ENCODE results near the gene FUS.
"Not testable (repeated sequence)": the region's sequence is repeated elsewhere in the genome, so short reads cannot be mapped to it uniquely, and the experiment has no call there.

The FUS gene

GRCh38 chr16:31192856-31193642 lies 13.1 kb downstream of the FUS start:
- in situ Hi-C loops (cut with HindIII; ENCODE audit: low sequenced_read_pairs), result loop anchor here (25.0 kb wide), 1 partner anchor 269 kb away; the partner anchor contains the start of genes ARMC5 and TGFB1I1
- DNase-seq (ENCODE audit: low read depth, low spot score), result no peak
- no peak for TF ChIP-seq CTCF (IDR thresholded peaks at IDR 0.05; ENCODE audit: low read depth, low read length)
- no peak overlapping the region for H3K4me3 ChIP-seq (ENCODE audit: low read depth, low read length)

- in situ Hi-C loops (cut with HindIII; ENCODE audit: low sequenced_read_pairs), result loop anchor here (25.0 kb wide), 1 partner anchor 268 kb away; the partner anchor contains the start of genes ARMC5 and TGFB1I1
- no peak for TF ChIP-seq CTCF (IDR thresholded peaks at IDR 0.05; ENCODE audit: low read depth, low read length)
- no peak overlapping the region for H3K4me3 ChIP-seq (ENCODE audit: low read depth, low read length)
- no peak for DNase-seq (ENCODE audit: low read depth, low spot score)
These were observed 13.9 kb downstream of the FUS start for GRCh38 chr16:31193874-31194273.

- DNase-seq (ENCODE audit: low read depth, low spot score), result no peak
- no peak overlapping the region for H3K4me3 ChIP-seq (ENCODE audit: low read depth, low read length)
- TF ChIP-seq CTCF (IDR thresholded peaks at IDR 0.05; ENCODE audit: low read depth, low read length), result no peak
- in situ Hi-C loops (cut with HindIII; ENCODE audit: low sequenced_read_pairs), result loop anchor here (25.0 kb wide), 1 partner anchor 267 kb away; the partner anchor contains the start of genes ARMC5 and TGFB1I1
These were observed 15.0 kb downstream of the FUS start for GRCh38 chr16:31194898-31195297.

GRCh38 chr16:31195861-31196260 lies 15.9 kb downstream of the FUS start:
- DNase-seq (ENCODE audit: low read depth, low spot score); H3K4me3 ChIP-seq (ENCODE audit: low read depth, low read length): not testable (repeated sequence)
- in situ Hi-C loops (cut with HindIII; ENCODE audit: low sequenced_read_pairs), result loop anchor here (25.0 kb wide), 1 partner anchor 266 kb away; the partner anchor contains the start of genes ARMC5 and TGFB1I1

- H3K4me3 ChIP-seq (ENCODE audit: low read depth, low read length), result no peak overlapping the region
- no peak for DNase-seq (ENCODE audit: low read depth, low spot score)
- no peak for TF ChIP-seq CTCF (IDR thresholded peaks at IDR 0.05; ENCODE audit: low read depth, low read length)
- in situ Hi-C loops (cut with HindIII; ENCODE audit: low sequenced_read_pairs), result loop anchor here (25.0 kb wide), 1 partner anchor 266 kb away; the partner anchor contains the start of genes ARMC5 and TGFB1I1
These were observed 16.6 kb downstream of the FUS start for GRCh38 chr16:31196324-31197088.

GRCh38 chr16:31198207-31198882 lies 18.4 kb downstream of the FUS start:
- no peak for TF ChIP-seq CTCF (IDR thresholded peaks at IDR 0.05; ENCODE audit: low read depth, low read length)
- no peak overlapping the region for H3K4me3 ChIP-seq (ENCODE audit: low read depth, low read length)
- no peak for DNase-seq (ENCODE audit: low read depth, low spot score)
- in situ Hi-C loops (cut with HindIII; ENCODE audit: low sequenced_read_pairs), result loop anchor here (25.0 kb wide), 1 partner anchor 264 kb away; the partner anchor contains the start of genes ARMC5 and TGFB1I1
